Osteoblast (primary cell): ENCODE data around the gene MORF4L2. TPM values are rescaled to one million over a fixed set of nuclear protein-coding genes. Genes with fewer than 3 reads are reported as not detected.

Experiments
- DNase-seq: peaks from one replicate; pipeline ENCODE4 v3.0.0; 2011; ENCODE audit warnings: low spot score, mixed read lengths; ENCODE audit not compliant: insufficient read length; ENCODE audit errors: missing footprints
- H2AFZ ChIP-seq: 2 replicates; pipeline ENCODE4 v1.6.0; 2011; ENCODE audit warnings: mild to moderate bottlenecking, low read length
- H3K27ac ChIP-seq: 2 replicates; pipeline ENCODE4 v1.5.1; 2011; ENCODE audit warnings: mild to moderate bottlenecking, low read depth, low read length, moderate library complexity
- H3K27me3 ChIP-seq: 2 replicates; pipeline ENCODE4 v1.6.0; 2012; ENCODE audit warnings: mild to moderate bottlenecking, control low read depth, inconsistent platforms, low read length, moderate library complexity; ENCODE audit not compliant: insufficient read depth
- H3K36me3 ChIP-seq: 2 replicates; pipeline ENCODE4 v1.5.1; 2011; ENCODE audit warnings: mild to moderate bottlenecking, low read length, control low read depth, moderate library complexity; ENCODE audit not compliant: insufficient read depth
- H3K4me1 ChIP-seq: 2 replicates; pipeline ENCODE4 v1.5.1; 2011; ENCODE audit warnings: mild to moderate bottlenecking, low read length, control low read depth, moderate library complexity; ENCODE audit not compliant: insufficient read depth
- H3K4me2 ChIP-seq: 2 replicates; pipeline ENCODE4 v1.6.0; 2011; ENCODE audit warnings: mild to moderate bottlenecking, low read length; ENCODE audit not compliant: insufficient read depth
- H3K4me3 ChIP-seq: fragments of 200-600 bp; sonication (generic); 3 replicates; pipeline ENCODE4 v1.5.1; 2012; ENCODE audit warnings: mild to moderate bottlenecking, low read length, inconsistent platforms; ENCODE audit not compliant: insufficient read depth
- H3K79me2 ChIP-seq: 2 replicates; pipeline ENCODE4 v1.6.0; 2012; ENCODE audit warnings: mild to moderate bottlenecking, low read length, control low read depth, inconsistent platforms; ENCODE audit not compliant: insufficient read depth
- H3K9me3 ChIP-seq: 2 replicates; pipeline ENCODE4 v1.5.1; 2011; ENCODE audit warnings: low read depth, low read length, control low read depth
- H4K20me1 ChIP-seq: 2 replicates; pipeline ENCODE4 v1.6.0; 2012; ENCODE audit warnings: mild to moderate bottlenecking, low read length, control low read depth; ENCODE audit not compliant: insufficient read depth
- total RNA-seq: library from RNA; depleted of rRNA; stranded (reverse); fragments of >200 nt; gene quantifications from 2 replicates; pipeline ENCODE4 v1.2.3, GENCODE V29; 2012
- TF ChIP-seq, protein P1 (sequence below): IDR thresholded peaks from 2 replicates; pipeline ENCODE4 v1.5.1; 2011; ENCODE audit warnings: mild to moderate bottlenecking, low read depth, low read length, moderate library complexity; ENCODE audit errors: extremely low read depth

Gene MORF4L2
- total RNA-seq, 1 donor: 953 TPM

GRCh38 chrX:103697687-103698086 is 11.2 kb upstream of the MORF4L2 start:
- TF ChIP-seq, protein P1, sequence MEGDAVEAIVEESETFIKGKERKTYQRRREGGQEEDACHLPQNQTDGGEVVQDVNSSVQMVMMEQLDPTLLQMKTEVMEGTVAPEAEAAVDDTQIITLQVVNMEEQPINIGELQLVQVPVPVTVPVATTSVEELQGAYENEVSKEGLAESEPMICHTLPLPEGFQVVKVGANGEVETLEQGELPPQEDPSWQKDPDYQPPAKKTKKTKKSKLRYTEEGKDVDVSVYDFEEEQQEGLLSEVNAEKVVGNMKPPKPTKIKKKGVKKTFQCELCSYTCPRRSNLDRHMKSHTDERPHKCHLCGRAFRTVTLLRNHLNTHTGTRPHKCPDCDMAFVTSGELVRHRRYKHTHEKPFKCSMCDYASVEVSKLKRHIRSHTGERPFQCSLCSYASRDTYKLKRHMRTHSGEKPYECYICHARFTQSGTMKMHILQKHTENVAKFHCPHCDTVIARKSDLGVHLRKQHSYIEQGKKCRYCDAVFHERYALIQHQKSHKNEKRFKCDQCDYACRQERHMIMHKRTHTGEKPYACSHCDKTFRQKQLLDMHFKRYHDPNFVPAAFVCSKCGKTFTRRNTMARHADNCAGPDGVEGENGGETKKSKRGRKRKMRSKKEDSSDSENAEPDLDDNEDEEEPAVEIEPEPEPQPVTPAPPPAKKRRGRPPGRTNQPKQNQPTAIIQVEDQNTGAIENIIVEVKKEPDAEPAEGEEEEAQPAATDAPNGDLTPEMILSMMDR: no peak
- H3K9me3 ChIP-seq: no peaks in the 10 kb centered on the region
- H3K79me2 ChIP-seq: no peaks in the 10 kb centered on the region
- H4K20me1 ChIP-seq: no peaks in the 10 kb centered on the region
- no peak overlapping the region for H2AFZ ChIP-seq
- H3K4me2 ChIP-seq: no peak overlapping the region
- no peak overlapping the region for H3K4me3 ChIP-seq
- peaks cover 12% of the 10 kb centered on the region for H3K27me3 ChIP-seq
- no peaks in the 10 kb centered on the region for H3K4me1 ChIP-seq
- H3K36me3 ChIP-seq: no peaks in the 10 kb centered on the region
- H3K27ac ChIP-seq: no peak overlapping the region
- no peak for DNase-seq

GRCh38 chrX:103691059-103691458 is 4.6 kb upstream of the MORF4L2 start:
- H3K79me2 ChIP-seq: peaks cover 4% of the 10 kb centered on the region
- no peak overlapping the region for H3K4me2 ChIP-seq
- H3K4me3 ChIP-seq: no peak overlapping the region
- no peaks in the 10 kb centered on the region for H4K20me1 ChIP-seq
- peaks cover 15% of the 10 kb centered on the region for H3K27me3 ChIP-seq
- no peak overlapping the region for H3K27ac ChIP-seq
- no peak overlapping the region for H2AFZ ChIP-seq
- H3K9me3 ChIP-seq: no peaks in the 10 kb centered on the region
- no peak for DNase-seq
- H3K4me1 ChIP-seq: no peaks in the 10 kb centered on the region
- no peaks in the 10 kb centered on the region for H3K36me3 ChIP-seq
- TF ChIP-seq, protein P1: no peak

DNA sequence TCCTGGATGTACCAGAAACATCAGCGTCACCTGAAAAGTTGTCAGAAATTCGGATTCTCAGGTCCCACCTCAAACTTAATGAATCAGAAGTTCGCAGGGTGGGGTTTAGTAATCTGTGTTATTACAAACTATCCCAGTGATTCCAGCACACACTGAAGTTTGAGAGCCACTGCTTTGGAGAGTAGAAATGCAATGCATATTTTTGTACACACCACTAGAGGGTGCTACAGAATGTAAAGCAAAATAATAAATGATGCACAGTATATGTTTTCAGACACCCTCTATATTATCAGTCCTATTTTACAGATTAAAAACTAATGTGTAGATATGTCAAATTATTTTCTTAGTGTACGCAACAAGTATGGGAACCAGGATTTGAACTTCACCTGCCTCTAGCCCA is 2.4 kb upstream of the MORF4L2 start:
- Histone ChIP-seq H3K36me3 (peaks cover 6% of the 10 kb centered on the region), H3K27ac (no peak overlapping the region), H3K79me2 (peaks cover 18% of the 10 kb centered on the region), H3K9me3 (no peaks in the 10 kb centered on the region), H4K20me1 (peaks cover under 1% of the 10 kb centered on the region), H3K27me3 (peaks cover 9% of the 10 kb centered on the region), H3K4me2 (no peak overlapping the region), H2AFZ (no peak overlapping the region), H3K4me3 (no peak overlapping the region), H3K4me1 (peaks cover 8% of the 10 kb centered on the region)
- TF ChIP-seq, protein P1: peak; percentile 70
- DNase-seq: no peak

- Histone ChIP-seq H2AFZ (no peak overlapping the region), H3K4me3 (peak overlapping the region; percentile 70), H3K27me3 (peaks cover 8% of the 10 kb centered on the region), H3K9me3 (no peaks in the 10 kb centered on the region), H3K79me2 (peaks cover 22% of the 10 kb centered on the region), H3K36me3 (peaks cover 16% of the 10 kb centered on the region), H4K20me1 (peaks cover 3% of the 10 kb centered on the region), H3K4me1 (peaks cover 13% of the 10 kb centered on the region), H3K4me2 (peak overlapping the region; percentile 86), H3K27ac (peak overlapping the region; percentile 94)
- TF ChIP-seq, protein P1: peak; percentile 86
- DNase-seq: peak; percentile 72
These were observed 1.2 kb upstream of the MORF4L2 start for GRCh38 chrX:103687696-103688201.
